ENCODE results near the gene CAMTA1.

CAMTA1 gene

GRCh38 chr1:6905790-6906189 is 120.5 kb downstream of the CAMTA1 start:
- no peak for DNase-seq (ENCODE audit: low spot score)
- no peak for TF ChIP-seq CTCF (IDR thresholded peaks at IDR 0.05; ENCODE audit: borderline replicate concordance, control extremely low read depth, extremely low read depth, insufficient read depth, missing control alignments)
- in situ Hi-C loops (cut with MboI; ENCODE audit: low sequenced_read_pairs, unreplicated experiment), result no loop called here

GRCh38 chr1:6906783-6907182 is 121.5 kb downstream of the CAMTA1 start:
- no peak for DNase-seq (ENCODE audit: low spot score)
- no peak for TF ChIP-seq CTCF (IDR thresholded peaks at IDR 0.05; ENCODE audit: borderline replicate concordance, control extremely low read depth, extremely low read depth, insufficient read depth, missing control alignments)
- in situ Hi-C loops (cut with MboI; ENCODE audit: low sequenced_read_pairs, unreplicated experiment), result no loop called here

- in situ Hi-C loops (cut with MboI; ENCODE audit: low sequenced_read_pairs, unreplicated experiment), result no loop called here
- no peak for DNase-seq (ENCODE audit: low spot score)
- no peak for TF ChIP-seq CTCF (IDR thresholded peaks at IDR 0.05; ENCODE audit: borderline replicate concordance, control extremely low read depth, extremely low read depth, insufficient read depth, missing control alignments)
Observed at GRCh38 chr1:6907201-6907600, 121.9 kb downstream of the CAMTA1 start.

- TF ChIP-seq CTCF (IDR thresholded peaks at IDR 0.05; ENCODE audit: borderline replicate concordance, control extremely low read depth, extremely low read depth, insufficient read depth, missing control alignments), result no peak
- DNase-seq (ENCODE audit: low spot score), result no peak
- in situ Hi-C loops (cut with MboI; ENCODE audit: low sequenced_read_pairs, unreplicated experiment), result no loop called here
Observed at GRCh38 chr1:6907676-6908434, 122.6 kb downstream of the CAMTA1 start.

- in situ Hi-C loops (cut with MboI; ENCODE audit: low sequenced_read_pairs, unreplicated experiment), result no loop called here
- no peak for TF ChIP-seq CTCF (IDR thresholded peaks at IDR 0.05; ENCODE audit: borderline replicate concordance, control extremely low read depth, extremely low read depth, insufficient read depth, missing control alignments)
- DNase-seq (ENCODE audit: low spot score), result no peak
Observed at GRCh38 chr1:6909401-6909800, 124.1 kb downstream of the CAMTA1 start.

GRCh38 chr1:6909857-6910256 is 124.6 kb downstream of the CAMTA1 start:
- TF ChIP-seq CTCF (IDR thresholded peaks at IDR 0.05; ENCODE audit: borderline replicate concordance, control extremely low read depth, extremely low read depth, insufficient read depth, missing control alignments), result no peak
- in situ Hi-C loops (cut with MboI; ENCODE audit: low sequenced_read_pairs, unreplicated experiment), result no loop called here
- DNase-seq (ENCODE audit: low spot score), result no peak
